ENCODE data around the gene OMD.

OMD gene

GRCh38 chr9:92408747-92409478 is 15.4 kb downstream of the OMD start:
- no peak for DNase-seq

GRCh38 chr9:92407818-92408217 is 16.5 kb downstream of the OMD start:
- no peak for DNase-seq

DNA sequence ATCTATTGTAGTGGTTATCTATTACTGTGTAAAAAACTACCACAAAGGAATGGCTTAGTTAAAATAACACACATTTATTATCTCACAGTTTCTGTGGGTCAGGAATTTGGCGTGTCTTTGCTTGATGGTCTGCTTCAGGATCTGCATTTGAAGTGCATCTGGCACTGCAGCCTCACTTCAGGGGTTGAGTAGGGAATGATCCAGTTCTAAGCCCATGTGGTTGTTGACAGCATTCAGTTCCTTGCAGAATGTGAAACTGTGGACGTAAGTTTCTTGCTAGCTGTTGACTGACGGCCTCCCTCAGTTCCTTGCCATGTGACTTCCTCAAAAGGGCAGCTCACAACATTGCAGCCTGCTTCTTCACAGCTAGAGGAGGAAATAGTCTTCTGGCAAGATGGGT is 17.8 kb downstream of the OMD start:
- DNase-seq = no peak

- DNase-seq = no peak
Measured at GRCh38 chr9:92405818-92406217, 18.5 kb downstream of the OMD start.

DNA sequence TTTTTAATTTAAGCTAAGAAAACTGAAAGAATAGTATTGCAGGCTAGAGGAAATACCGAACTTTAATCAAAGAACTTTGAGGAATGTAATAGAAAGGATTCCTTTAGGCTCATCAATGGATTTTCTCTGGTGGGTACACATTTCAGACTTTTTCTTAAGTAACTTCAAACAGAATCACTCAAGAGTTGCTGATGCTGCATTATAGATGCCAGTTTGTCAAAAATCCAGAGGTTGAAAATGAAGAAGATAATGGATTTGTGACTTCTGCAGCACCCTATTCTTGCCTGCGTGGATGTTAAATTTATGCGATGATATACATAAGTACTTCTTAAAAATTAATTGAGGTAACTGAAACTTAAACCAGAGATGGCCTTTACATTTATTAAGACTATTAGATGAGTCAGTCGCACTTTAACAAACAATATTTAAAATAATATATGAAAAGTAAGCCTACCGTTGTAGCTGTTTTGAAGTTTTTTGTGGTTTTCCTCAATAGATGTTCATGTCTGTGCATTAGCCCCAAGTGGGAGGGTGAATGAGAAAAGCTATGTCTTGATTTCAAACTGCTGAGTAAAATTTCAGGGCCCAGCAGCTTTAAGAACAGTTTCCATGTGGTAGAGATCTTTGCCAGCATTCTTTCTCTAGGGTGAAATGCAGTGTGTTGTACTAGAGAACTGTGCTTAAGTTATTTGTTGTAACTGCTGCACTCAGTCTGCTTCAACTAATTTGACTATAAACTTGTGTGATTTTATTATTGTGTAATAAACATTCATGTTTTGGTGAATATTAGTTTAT is 20.0 kb downstream of the OMD start, which contains the start of gene OGN:
Gene OGN (minus strand): TSS at position 537 of the 795 bp plus-strand sequence. CDS start 1,171 bp downstream, outside the sequence.
- DNase-seq = no peak

- no peak for DNase-seq
Measured at GRCh38 chr9:92402826-92403745, 21.2 kb downstream of the OMD start.

DNA sequence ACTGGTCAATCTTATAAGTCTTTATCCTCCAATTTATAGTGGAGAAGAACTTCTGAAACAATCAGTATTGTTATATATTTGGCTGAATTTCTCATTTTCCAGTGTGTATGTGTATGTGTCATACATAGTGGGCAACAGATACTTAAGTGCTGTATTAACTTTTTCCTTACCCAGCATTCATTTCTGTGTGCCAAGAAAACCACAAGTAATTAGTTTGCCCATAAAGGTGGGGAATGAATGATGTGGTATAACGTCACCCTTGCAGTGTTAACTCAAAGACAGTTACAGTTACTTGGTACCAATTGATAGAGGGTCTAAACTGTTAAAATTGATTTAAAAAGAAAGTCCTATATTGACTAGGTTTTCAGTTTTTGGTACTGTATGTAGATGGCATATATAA is 21.9 kb downstream of the OMD start:
- no peak for DNase-seq

DNA sequence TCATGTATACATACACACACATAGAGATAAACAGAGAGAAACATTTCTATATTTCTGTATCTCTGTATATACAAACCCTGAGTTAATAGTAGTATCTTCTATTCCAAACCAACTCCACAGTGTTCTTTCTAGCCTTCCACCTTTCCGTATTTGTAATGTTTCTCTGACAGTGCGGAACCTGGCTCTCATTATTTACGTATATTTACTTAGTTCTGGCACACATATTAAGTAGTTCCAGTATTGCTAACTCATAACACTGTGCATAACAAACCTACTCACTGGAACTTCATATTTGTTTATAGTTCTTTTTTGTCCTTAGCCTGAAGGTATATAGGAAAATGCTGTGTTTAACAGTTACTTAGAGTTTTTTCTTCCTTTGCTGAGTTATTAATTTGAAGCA is 26.4 kb downstream of the OMD start:
- DNase-seq = no peak

DNA sequence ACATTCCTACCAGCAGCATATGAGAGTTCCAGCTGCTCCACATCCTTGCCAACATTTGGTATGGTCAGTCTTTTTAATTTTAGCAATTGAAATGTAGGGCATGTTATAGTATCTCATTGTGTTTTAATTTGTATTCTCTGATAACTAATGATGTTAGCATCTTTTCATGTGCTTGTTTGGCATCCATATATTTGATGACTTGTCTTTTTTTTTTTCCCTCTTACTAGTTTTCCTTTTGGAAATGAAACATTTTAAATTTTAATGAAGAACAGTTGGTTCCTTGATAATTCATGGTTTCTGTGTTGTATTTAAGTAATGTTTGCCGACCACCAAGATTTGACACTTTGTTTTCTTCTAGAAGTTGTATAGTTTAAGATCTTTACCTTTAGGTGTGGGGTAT is 28.7 kb downstream of the OMD start:
- no peak for DNase-seq

GRCh38 chr9:92393686-92394085 is 30.6 kb downstream of the OMD start:
- DNase-seq = no peak

DNA sequence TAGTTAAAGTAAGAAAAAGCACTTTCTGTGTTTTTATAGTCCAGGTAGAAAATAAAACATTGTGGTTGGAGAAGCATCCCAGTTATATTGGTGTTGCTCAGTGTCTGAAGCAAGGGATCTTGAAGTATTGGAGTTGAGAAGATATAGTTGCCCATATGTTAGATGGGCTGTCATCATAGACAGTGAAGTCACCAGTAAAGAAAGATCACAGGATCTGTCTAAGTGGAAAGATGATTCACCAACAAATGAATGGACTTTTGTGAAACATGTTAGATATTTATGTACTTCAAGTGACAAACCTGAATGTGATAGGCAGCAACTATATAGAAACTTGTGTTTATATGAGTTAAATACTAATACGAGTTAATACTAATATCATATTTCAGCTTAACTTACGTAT is 31.6 kb downstream of the OMD start:
- DNase-seq = no peak

GRCh38 chr9:92385953-92386352 is 38.3 kb downstream of the OMD start:
- DNase-seq = no peak

DNA sequence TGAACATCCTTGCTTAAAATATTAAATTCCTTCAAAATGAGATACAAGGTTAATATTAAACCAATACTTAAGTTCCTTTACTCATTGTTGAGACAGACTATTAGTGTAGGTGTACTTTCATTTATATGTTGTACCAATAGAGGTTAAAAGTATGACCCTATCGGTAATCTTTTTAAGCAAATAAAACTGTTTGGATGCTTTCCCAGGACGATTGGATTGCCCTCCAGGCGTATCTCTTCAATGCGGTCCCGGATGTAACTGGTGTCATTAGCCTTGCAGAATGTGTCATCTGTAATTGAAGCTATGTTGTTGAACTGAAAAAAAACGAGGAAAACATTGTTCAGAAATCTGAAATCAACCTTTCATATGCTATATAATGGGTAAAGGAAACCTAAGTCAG is 38.8 kb downstream of the OMD start:
- no peak for DNase-seq

GRCh38 chr9:92385001-92385400 is 39.3 kb downstream of the OMD start:
- no peak for DNase-seq

DNA sequence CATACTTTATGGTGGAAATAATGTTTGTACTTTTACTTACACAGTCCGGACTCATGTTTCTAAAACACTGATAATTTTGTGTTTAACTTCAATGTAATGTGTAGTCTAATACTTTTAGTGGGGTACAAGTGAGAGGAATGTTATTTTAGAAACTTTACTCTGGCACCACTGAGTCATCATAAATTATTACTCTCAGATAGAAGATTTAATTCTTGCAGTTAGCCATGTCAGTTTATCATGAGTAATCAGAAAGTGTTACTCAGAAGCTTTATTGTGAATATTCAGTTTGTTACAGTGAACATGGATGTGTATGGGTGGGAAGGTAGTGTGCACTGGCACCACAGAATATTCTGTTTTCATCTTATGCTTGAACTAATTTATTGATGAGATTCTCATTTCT is 39.9 kb downstream of the OMD start:
- no peak for DNase-seq

DNA sequence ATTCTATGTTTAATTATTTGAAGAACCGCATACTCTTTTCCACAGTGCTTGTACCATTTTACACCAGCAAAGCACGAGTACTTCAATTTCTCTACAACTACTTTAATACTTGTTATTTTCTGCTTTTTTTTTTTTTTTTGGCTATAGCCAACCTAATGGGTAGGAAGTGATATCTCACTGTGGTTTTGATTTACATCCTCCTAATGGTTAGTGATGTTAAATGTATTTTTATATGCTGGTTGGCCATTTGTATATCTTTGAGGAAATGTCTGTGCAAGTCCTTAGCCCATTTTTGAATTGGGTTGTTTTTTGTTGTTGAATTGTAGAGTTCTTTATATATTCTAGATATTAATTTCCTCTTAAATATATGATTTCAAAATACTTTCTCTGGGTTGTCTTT is 42.5 kb downstream of the OMD start:
- no peak for DNase-seq

GRCh38 chr9:92380603-92381002 is 43.7 kb downstream of the OMD start:
- DNase-seq = no peak

DNA sequence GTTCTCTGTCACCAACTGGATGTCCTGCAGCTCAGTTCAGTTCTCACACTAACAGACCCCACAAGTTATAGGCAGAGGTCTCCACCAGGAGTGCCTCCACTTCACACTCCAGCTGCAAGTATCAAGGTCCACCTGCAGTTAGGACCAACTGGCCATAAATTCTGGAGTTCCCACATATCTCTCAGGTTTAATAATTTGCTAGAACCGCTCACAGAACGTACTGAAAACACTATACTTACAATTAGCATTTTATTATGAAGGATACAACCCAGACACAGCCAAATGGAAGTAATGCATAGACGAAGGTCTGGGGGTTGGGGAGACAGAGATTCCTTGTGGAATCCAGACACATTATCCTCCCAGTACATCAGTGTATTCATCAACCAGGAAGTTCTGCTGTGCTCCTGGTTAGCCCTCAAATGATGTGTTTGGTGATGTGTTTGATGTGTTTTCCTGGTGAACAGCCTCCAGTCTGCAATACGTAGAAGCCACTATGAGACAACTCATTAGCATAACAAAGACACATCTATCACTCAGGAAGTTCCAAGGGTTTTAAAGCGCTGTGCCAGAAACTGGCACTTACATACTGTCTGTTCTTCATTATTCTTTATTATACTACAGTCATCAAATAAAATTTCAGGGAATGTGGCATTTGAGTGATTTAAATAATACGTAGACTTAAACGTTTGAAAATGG is 45.3 kb downstream of the OMD start:
- no peak for DNase-seq

GRCh38 chr9:92377876-92378275 is 46.4 kb downstream of the OMD start:
- DNase-seq = no peak

DNA sequence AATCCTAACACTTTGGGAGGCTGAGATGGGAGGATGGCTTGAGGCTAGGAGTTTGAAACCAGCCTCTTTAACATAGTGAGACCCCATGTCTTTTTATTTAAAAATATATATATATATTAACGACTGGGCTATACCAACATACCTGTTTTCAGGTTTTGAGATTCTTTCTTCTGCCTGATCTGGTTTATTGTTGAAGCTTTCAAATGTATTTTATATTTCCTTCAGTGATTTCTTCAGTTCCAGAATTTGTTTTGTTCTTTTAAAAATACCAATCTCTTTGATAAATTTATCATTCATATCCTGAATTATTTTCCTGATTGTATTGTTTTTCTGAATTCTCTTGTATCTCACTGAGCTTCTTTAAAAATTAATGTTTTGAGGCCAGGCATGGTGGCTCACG is 51.1 kb downstream of the OMD start:
- DNase-seq = no peak

DNA sequence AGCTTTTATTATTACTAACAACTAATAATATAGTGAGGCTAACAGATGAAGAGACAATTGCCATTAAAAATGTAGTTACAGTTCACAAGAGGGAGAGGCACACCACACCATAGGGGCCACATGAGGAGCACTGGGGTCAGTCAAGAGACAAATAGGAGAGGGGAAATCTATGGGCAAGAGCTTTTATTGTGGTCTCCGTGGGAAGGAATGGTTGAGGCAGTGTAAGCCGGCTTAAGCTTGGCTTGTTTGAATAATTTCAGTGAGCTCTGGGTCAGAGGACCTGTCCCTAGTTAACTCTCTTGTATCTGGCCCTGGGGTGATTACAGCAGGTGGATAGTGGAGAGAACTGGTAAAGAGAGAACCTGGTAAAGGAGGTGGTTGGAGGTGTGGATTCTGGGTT is 55.2 kb downstream of the OMD start:
- no peak for DNase-seq
